PC-9 (cell line): ENCODE results near the gene ZFR2.

Experiments used
- EZH2 ChIP-seq: fragments of 200-600 bp; sonication (generic); IDR thresholded peaks from 2 replicates; pipeline ENCODE4 v1.8.0; 2017; ENCODE audit warnings: antibody characterized with exemption, low read depth
- TF ChIP-seq, protein P1 (sequence below): fragments of 200-600 bp; sonication (generic); conservative IDR thresholded peaks from 2 replicates; pipeline ENCODE4 v1.6.1; 2017; ENCODE audit warnings: mixed run types, antibody characterized with exemption, mild to moderate bottlenecking, moderate library complexity

DNA sequence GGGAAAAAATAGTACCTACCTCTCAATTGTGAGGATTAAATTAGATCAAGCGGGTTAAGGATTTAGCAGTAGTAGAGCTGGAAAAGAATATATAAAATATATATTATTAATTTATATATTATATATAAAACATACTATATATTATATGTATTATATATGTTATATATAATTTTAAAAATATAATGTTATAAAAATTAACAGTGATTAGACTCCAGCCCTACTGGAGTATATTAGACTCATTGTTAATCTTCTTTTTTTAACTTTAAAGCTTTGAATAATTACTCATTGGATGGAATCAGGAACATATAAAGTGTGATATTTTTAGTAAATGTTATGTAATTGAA, 106.7 kb downstream of the ZFR2 start:
- TF ChIP-seq, protein P1, sequence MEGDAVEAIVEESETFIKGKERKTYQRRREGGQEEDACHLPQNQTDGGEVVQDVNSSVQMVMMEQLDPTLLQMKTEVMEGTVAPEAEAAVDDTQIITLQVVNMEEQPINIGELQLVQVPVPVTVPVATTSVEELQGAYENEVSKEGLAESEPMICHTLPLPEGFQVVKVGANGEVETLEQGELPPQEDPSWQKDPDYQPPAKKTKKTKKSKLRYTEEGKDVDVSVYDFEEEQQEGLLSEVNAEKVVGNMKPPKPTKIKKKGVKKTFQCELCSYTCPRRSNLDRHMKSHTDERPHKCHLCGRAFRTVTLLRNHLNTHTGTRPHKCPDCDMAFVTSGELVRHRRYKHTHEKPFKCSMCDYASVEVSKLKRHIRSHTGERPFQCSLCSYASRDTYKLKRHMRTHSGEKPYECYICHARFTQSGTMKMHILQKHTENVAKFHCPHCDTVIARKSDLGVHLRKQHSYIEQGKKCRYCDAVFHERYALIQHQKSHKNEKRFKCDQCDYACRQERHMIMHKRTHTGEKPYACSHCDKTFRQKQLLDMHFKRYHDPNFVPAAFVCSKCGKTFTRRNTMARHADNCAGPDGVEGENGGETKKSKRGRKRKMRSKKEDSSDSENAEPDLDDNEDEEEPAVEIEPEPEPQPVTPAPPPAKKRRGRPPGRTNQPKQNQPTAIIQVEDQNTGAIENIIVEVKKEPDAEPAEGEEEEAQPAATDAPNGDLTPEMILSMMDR: no peak
- no peak for TF ChIP-seq EZH2
